ENCODE measurements around the gene MSI2.

GRCh38 chr17:57586196-57586740 lies 329.9 kb downstream of the MSI2 start:
- TF ChIP-seq HDGF (IDR thresholded peaks at IDR 0.05; ENCODE audit: borderline replicate concordance) (no peak), FOXK2 (IDR thresholded peaks at IDR 0.05) (no peak), TARDBP (IDR thresholded peaks at IDR 0.05) (no peak), LEF1 (IDR thresholded peaks at IDR 0.05; ENCODE audit: borderline replicate concordance) (no peak), SUZ12 (IDR thresholded peaks at IDR 0.05) (no peak), BHLHE40 (IDR thresholded peaks at IDR 0.05; ENCODE audit: borderline replicate concordance) (no peak), FOXA1 (IDR thresholded peaks at IDR 0.05) (no peak), FOXM1 (IDR thresholded peaks at IDR 0.05; ENCODE audit: borderline replicate concordance) (no peak)

Data from HEK293T (cell line).